Prostate gland (tissue), 2 donors: ENCODE data around the gene BCLAF3. TPM values are rescaled to one million over a fixed set of nuclear protein-coding genes. Genes with fewer than 3 reads are reported as not detected.

Source experiments
- DNase-seq: peaks from one replicate; pipeline ENCODE4 v3.0.0-alpha.2; 2019; ENCODE audit warnings: low spot score
- H3K27ac ChIP-seq, 2 donors: fragments of 200-600 bp; sonication (generic); 2 replicates each; pipeline ENCODE4 v1.5.1; 2017 to 2019
- H3K27me3 ChIP-seq: fragments of 200-600 bp; sonication (generic); replicated peaks from 2 replicates; pipeline ENCODE4 v1.5.1; 2019; ENCODE audit not compliant: insufficient read depth
- H3K36me3 ChIP-seq, 2 donors: fragments of 200-600 bp; sonication (generic); 1 replicate in 1 of 2; 2 replicates in 1 of 2; pipeline versions ENCODE4 v1.5.1 to v1.8.1; 2017 to 2019
- H3K4me1 ChIP-seq: fragments of 200-600 bp; sonication (generic); replicated peaks from 2 replicates; pipeline ENCODE4 v1.5.1; 2019
- H3K4me3 ChIP-seq, 2 donors: fragments of 200-600 bp; sonication (generic); 2 replicates each; pipeline ENCODE4 v1.5.1; 2017 to 2019
- H3K9me3 ChIP-seq: fragments of 200-600 bp; sonication (generic); 2 replicates; pipeline ENCODE4 v1.5.1; 2017
- CTCF ChIP-seq, 4 experiments: fragments of 200-600 bp in 2 of 4; fragments of 450-650 bp in 2 of 4; sonication (generic) in 2 of 4; IDR thresholded peaks; 1 replicate in 3 of 4; 2 replicates in 1 of 4; pipeline ENCODE4 v1.5.1; 2016 to 2019; ENCODE audit warnings: antibody characterized with exemption in 4 of 4, mild to moderate bottlenecking in 2 of 4, moderate library complexity in 2 of 4
- POLR2A ChIP-seq: fragments of 450-650 bp; IDR thresholded peaks from one replicate; pipeline ENCODE4 v1.6.1; 2016; ENCODE audit warnings: antibody characterized with exemption, mild to moderate bottlenecking
- POLR2AphosphoS5 ChIP-seq: sonication (generic); formaldehyde crosslinking; IDR thresholded peaks from one replicate; pipeline ENCODE4 v1.6.1; 2017; ENCODE audit warnings: antibody characterized with exemption
- WGBS: methylation state at CpG from one replicate; pipeline ENCODE4 v1.1.5; 2018; 5-methylcytosine and 5-hydroxymethylcytosine counted together
- intact Hi-C: fragments of 100-400 bp; cut with DNase I; formaldehyde crosslinking; loops from one replicate; pipeline ENCODE4 v1.14.2; 2022
- total RNA-seq, 2 donors: library from RNA; depleted of rRNA; stranded (reverse); fragments of >200 nt; gene quantifications; one replicate each; pipeline ENCODE4 v1.1.0, GENCODE V29; 2016

The BCLAF3 gene
- total RNA-seq, 2 donors from 2014 or later, result 7.3 to 10.1 TPM

- DNase-seq, result no peak
- Histone ChIP-seq H3K4me1 (no peaks in the 10 kb centered on the region), H3K36me3 (no peaks in the 10 kb centered on the region), H3K4me3 (no peak overlapping the region), H3K27me3 (no peaks in the 10 kb centered on the region), H3K27ac (no peak overlapping the region), H3K9me3 (no peaks in the 10 kb centered on the region)
- intact Hi-C loops, result no loop called here
- WGBS, result 100% methylated on average over 1 of the region's 1 CpG
- no peak for TF ChIP-seq POLR2AphosphoS5
- no peak for TF ChIP-seq POLR2A
- no peak for TF ChIP-seq CTCF (IDR thresholded peaks at IDR 0.05)
These were observed 29.9 kb downstream of the BCLAF3 start for GRCh38 chrX:19960913-19961312.

- H3K4me3 ChIP-seq, result no peak overlapping the region
- H3K27ac ChIP-seq, result no peak overlapping the region
- no peak for DNase-seq
- TF ChIP-seq POLR2A (no peak), POLR2AphosphoS5 (no peak), CTCF (IDR thresholded peaks at IDR 0.05) (no peak)
- 92% methylated on average over 6 of the region's 6 CpGs for WGBS
- H3K27me3 ChIP-seq, result no peaks in the 10 kb centered on the region
- no peaks in the 10 kb centered on the region for H3K4me1 ChIP-seq
- H3K9me3 ChIP-seq, result no peaks in the 10 kb centered on the region
- intact Hi-C loops, result no loop called here
- H3K36me3 ChIP-seq, result no peaks in the 10 kb centered on the region
These were observed 32.0 kb downstream of the BCLAF3 start for GRCh38 chrX:19958552-19959486.

- intact Hi-C loops, result no loop called here
- Histone ChIP-seq H3K36me3 (no peaks in the 10 kb centered on the region), H3K27me3 (no peaks in the 10 kb centered on the region), H3K4me3 (no peak overlapping the region), H3K27ac (no peak overlapping the region), H3K9me3 (no peaks in the 10 kb centered on the region), H3K4me1 (no peaks in the 10 kb centered on the region)
- 68% methylated on average over 6 of the region's 6 CpGs for WGBS
- TF ChIP-seq POLR2AphosphoS5, result no peak
- no peak for TF ChIP-seq POLR2A
- TF ChIP-seq CTCF (IDR thresholded peaks at IDR 0.05), result no peak
- DNase-seq, result no peak
These were observed 33.9 kb downstream of the BCLAF3 start for GRCh38 chrX:19956923-19957322.

GRCh38 chrX:19956306-19956705 is 34.6 kb downstream of the BCLAF3 start:
- intact Hi-C loops, result no loop called here
- Histone ChIP-seq H3K9me3 (no peaks in the 10 kb centered on the region), H3K27ac (no peak overlapping the region), H3K27me3 (no peaks in the 10 kb centered on the region), H3K4me3 (no peak overlapping the region), H3K36me3 (no peaks in the 10 kb centered on the region), H3K4me1 (no peaks in the 10 kb centered on the region)
- no peak for DNase-seq
- TF ChIP-seq CTCF (IDR thresholded peaks at IDR 0.05) (no peak), POLR2A (no peak), POLR2AphosphoS5 (no peak)

- Histone ChIP-seq H3K4me1 (no peaks in the 10 kb centered on the region), H3K36me3 (no peaks in the 10 kb centered on the region), H3K27me3 (no peaks in the 10 kb centered on the region), H3K9me3 (no peaks in the 10 kb centered on the region), H3K27ac (no peak overlapping the region), H3K4me3 (no peak overlapping the region)
- DNase-seq, result no peak
- TF ChIP-seq CTCF (IDR thresholded peaks at IDR 0.05), result no peak
- TF ChIP-seq POLR2AphosphoS5, result no peak
- TF ChIP-seq POLR2A, result no peak
- WGBS, result 87% methylated on average over 2 of the region's 2 CpGs
- intact Hi-C loops, result no loop called here
These were observed 35.6 kb downstream of the BCLAF3 start for GRCh38 chrX:19955306-19955705.
